ENCODE results near the gene CDC27.

Gene CDC27

GRCh38 chr17:47188876-47189731 is at the start of gene CDC27:
Gene CDC27, minus strand, starts transcription at chr17:47189295. Its CDS starts 123 bp downstream, at chr17:47189172.
- peak within 1 kb of the TSS; percentile 85 for H3K4me3 ChIP-seq (ENCODE audit: low read length)
- peak; percentile 97 for DNase-seq (ENCODE audit: low read depth)
- no peak for TF ChIP-seq CTCF (IDR thresholded peaks at IDR 0.05; ENCODE audit: insufficient read depth, low read depth, low read length, missing control alignments)

- H3K4me3 ChIP-seq (ENCODE audit: low read length) = no peak overlapping the region
- no peak for DNase-seq (ENCODE audit: low read depth)
- TF ChIP-seq CTCF (IDR thresholded peaks at IDR 0.05; ENCODE audit: insufficient read depth, low read depth, low read length, missing control alignments) = no peak
These were observed 49.4 kb upstream of the CDC27 start for GRCh38 chr17:47238321-47239010.

GRCh38 chr17:47237841-47238240 is 48.7 kb upstream of the CDC27 start:
- TF ChIP-seq CTCF (IDR thresholded peaks at IDR 0.05; ENCODE audit: insufficient read depth, low read depth, low read length, missing control alignments) = no peak
- DNase-seq (ENCODE audit: low read depth) = no peak
- H3K4me3 ChIP-seq (ENCODE audit: low read length) = no peak overlapping the region

GRCh38 chr17:47235923-47236322 is 46.8 kb upstream of the CDC27 start:
- H3K4me3 ChIP-seq (ENCODE audit: low read length) = no peak overlapping the region
- no peak for DNase-seq (ENCODE audit: low read depth)
- TF ChIP-seq CTCF (IDR thresholded peaks at IDR 0.05; ENCODE audit: insufficient read depth, low read depth, low read length, missing control alignments) = no peak

GRCh38 chr17:47235506-47235905 is 46.4 kb upstream of the CDC27 start:
- no peak for TF ChIP-seq CTCF (IDR thresholded peaks at IDR 0.05; ENCODE audit: insufficient read depth, low read depth, low read length, missing control alignments)
- no peak for DNase-seq (ENCODE audit: low read depth)
- H3K4me3 ChIP-seq (ENCODE audit: low read length) = no peak overlapping the region

- no peak for TF ChIP-seq CTCF (IDR thresholded peaks at IDR 0.05; ENCODE audit: insufficient read depth, low read depth, low read length, missing control alignments)
- no peak for DNase-seq (ENCODE audit: low read depth)
- no peak overlapping the region for H3K4me3 ChIP-seq (ENCODE audit: low read length)
These were observed 43.4 kb upstream of the CDC27 start for GRCh38 chr17:47232465-47232864.
